GM06990 (cell line): Measurements from ENCODE around the gene ENTREP3.

Experiments
- DNase-seq: peaks from one replicate; pipeline ENCODE4 v3.0.0-alpha.2; 2011; ENCODE audit not compliant: insufficient read length; ENCODE audit errors: extremely low read depth
- H3K27me3 ChIP-seq: replicated peaks from 2 replicates; pipeline ENCODE4 v1.6.0; 2011; ENCODE audit warnings: low read length; ENCODE audit not compliant: control insufficient read depth, insufficient read depth
- H3K36me3 ChIP-seq: 2 replicates; pipeline ENCODE4 v1.5.1; 2011; ENCODE audit warnings: low read length; ENCODE audit not compliant: control insufficient read depth, insufficient read depth
- H3K4me3 ChIP-seq: replicated peaks from 2 replicates; pipeline ENCODE4 v1.5.1; 2011; ENCODE audit warnings: low read depth, mild to moderate bottlenecking, control low read depth, low read length
- TF ChIP-seq, protein P1 (sequence below): IDR thresholded peaks from 2 replicates; pipeline ENCODE4 v1.5.1; 2011; ENCODE audit warnings: low read length, control low read depth, mild to moderate bottlenecking, inconsistent platforms; ENCODE audit not compliant: insufficient read depth, poor library complexity, severe bottlenecking

The ENTREP3 gene

DNA sequence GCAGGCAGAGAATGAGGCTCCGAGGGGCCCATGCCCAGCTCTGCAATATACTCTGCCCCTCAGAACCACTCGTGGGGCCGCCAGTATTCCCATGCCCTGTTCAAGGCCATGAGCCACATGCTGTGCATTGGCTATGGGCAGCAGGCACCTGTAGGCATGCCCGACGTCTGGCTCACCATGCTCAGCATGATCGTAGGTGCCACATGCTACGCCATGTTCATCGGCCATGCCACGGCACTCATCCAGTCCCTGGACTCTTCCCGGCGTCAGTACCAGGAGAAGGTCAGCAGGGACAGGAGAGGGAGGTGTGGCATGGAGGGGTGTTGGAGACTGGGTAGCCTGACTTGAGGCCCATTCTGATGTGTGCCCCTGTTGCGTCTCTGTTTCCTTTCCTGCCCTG, 29.2 kb upstream of the ENTREP3 start:
- DNase-seq = no peak
- no peak overlapping the region for H3K4me3 ChIP-seq
- TF ChIP-seq, protein P1, sequence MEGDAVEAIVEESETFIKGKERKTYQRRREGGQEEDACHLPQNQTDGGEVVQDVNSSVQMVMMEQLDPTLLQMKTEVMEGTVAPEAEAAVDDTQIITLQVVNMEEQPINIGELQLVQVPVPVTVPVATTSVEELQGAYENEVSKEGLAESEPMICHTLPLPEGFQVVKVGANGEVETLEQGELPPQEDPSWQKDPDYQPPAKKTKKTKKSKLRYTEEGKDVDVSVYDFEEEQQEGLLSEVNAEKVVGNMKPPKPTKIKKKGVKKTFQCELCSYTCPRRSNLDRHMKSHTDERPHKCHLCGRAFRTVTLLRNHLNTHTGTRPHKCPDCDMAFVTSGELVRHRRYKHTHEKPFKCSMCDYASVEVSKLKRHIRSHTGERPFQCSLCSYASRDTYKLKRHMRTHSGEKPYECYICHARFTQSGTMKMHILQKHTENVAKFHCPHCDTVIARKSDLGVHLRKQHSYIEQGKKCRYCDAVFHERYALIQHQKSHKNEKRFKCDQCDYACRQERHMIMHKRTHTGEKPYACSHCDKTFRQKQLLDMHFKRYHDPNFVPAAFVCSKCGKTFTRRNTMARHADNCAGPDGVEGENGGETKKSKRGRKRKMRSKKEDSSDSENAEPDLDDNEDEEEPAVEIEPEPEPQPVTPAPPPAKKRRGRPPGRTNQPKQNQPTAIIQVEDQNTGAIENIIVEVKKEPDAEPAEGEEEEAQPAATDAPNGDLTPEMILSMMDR = no peak
- no peaks in the 10 kb centered on the region for H3K27me3 ChIP-seq
- no peaks in the 10 kb centered on the region for H3K36me3 ChIP-seq

DNA sequence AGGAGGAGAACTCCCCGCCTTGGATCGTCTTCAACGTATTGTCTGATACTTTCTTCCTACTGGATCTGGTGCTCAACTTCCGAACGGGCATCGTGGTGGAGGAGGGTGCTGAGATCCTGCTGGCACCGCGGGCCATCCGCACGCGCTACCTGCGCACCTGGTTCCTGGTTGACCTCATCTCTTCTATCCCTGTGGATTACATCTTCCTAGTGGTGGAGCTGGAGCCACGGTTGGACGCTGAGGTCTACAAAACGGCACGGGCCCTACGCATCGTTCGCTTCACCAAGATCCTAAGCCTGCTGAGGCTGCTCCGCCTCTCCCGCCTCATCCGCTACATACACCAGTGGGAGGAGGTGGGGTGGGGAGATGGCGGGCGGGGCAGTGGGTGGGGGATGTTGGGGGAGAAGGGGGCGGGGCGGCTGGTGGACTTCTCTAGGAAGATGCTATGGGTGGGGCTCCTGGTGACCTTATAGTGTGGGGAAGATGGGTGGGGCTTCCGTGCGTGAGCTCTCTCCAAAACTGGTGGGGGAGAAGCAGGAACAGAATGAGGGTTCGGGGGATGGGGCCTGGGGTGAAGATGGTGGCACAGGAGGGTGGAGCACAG, 27.3 kb upstream of the ENTREP3 start:
- no peak for DNase-seq
- no peaks in the 10 kb centered on the region for H3K36me3 ChIP-seq
- H3K4me3 ChIP-seq = no peak overlapping the region
- no peaks in the 10 kb centered on the region for H3K27me3 ChIP-seq
- TF ChIP-seq, protein P1 = no peak

DNA sequence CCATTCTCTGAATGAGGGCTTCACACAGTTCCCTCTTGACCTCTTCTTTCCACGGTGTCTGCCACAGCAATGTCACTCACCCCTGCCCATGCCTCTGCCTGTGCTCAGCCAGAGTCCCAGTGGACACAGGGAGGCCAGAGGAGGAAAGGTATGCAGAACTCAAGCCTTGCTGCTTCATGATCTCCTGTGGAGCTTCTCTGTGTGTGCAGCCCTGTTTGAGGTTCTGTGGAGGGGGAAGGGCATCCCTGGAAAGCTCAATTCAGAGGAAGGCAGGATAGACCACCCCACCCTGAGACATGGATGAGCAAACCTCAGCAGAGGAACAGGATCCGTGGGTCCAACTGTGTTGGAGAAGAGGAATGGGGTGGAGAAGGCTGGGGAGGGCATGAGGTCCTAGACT, 24.0 kb upstream of the ENTREP3 start:
- DNase-seq = no peak
- H3K27me3 ChIP-seq = no peaks in the 10 kb centered on the region
- TF ChIP-seq, protein P1 = no peak

DNA sequence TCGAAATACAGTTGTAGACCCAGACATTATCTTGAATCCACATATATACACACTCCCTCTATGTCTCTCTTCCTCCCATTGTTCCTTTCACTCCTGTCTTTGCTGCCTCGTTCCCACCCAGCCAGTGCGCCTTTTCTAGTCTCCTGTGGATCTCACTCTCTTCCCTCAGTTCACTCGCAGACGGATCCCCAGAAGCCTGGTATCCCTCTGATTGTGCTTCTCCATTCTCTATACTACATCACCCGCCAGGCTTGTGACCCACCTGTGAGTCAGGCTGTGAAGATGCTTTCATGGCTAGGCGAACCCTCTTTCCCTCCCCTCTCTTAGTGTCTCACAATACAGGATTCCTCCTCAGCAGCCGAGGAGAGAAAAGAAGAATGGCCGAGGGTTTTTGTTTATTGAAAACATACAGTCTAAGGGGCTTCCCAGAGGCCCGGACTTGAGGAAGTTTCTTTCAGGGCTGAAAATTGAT, 23.4 kb upstream of the ENTREP3 start:
- Histone ChIP-seq H3K27me3 (no peaks in the 10 kb centered on the region), H3K36me3 (no peaks in the 10 kb centered on the region), H3K4me3 (peak overlapping the region; percentile 74)
- no peak for DNase-seq
- TF ChIP-seq, protein P1 = no peak

More for the DNA sequence above, 24.0 kb upstream of the ENTREP3 start:
- Histone ChIP-seq H3K4me3 (no peak overlapping the region), H3K36me3 (no peaks in the 10 kb centered on the region)

DNA sequence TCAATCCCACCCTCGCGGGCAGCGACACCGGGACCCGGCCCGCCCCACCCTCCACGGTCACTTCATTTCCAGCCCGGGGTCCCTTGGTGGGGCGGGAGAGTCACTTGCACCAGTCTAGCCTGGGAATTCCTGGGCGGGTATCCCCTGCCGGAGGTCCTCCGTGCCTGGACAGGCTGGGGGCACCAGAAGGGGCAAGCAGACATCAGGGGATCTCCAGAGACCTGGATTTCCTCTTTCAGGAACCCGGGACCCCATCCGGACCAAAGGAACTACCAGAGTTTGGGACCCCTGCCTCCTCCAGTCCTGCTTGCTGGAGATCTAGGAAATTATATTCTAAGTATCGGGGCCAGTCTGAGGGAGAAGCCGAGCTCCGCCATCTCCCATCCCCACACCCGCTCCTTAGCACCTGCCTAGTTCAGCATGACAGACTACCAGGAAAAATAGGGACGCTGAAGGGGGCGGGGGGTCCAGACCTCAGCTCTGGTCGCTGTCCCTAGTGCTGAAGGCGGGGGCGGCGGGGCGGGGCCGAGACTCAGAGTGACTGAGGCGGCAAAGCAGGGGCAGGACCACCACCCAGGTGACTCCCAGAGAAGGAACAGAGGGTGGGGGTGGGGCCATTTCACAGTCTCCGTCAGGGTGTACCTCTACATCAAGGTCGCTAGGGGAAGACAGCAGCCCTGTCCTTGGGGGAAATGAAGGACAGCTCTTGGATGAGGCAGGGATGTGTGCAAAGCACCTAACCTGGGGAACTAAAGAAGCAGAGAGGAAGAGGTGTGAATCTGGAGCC, 22.8 kb upstream of the ENTREP3 start:
- Histone ChIP-seq H3K36me3 (no peaks in the 10 kb centered on the region), H3K4me3 (peak overlapping the region; percentile 74), H3K27me3 (no peaks in the 10 kb centered on the region)
- DNase-seq = peak; percentile 54
- TF ChIP-seq, protein P1 = peak; percentile 46
